ENCODE results near the gene SEC16A.

Gene SEC16A

GRCh38 chr9:136404801-136405136, 78.1 kb downstream of the SEC16A start:
- Histone ChIP-seq H3K4me2 (ENCODE audit: low read depth, low read length) (peak overlapping the region; percentile 47), H4K20me1 (ENCODE audit: insufficient read depth, low read length) (no peaks in the 10 kb centered on the region), H3K27ac (ENCODE audit: low read length) (peak overlapping the region; percentile 43; the same call in 1 of the 2 replicates), H3K9me3 (replicated peaks; ENCODE audit: insufficient read depth, low read length) (no peaks in the 10 kb centered on the region), H3K9me2 (replicated peaks; ENCODE audit: insufficient read depth, low read length) (no peaks in the 10 kb centered on the region), H3K4me1 (ENCODE audit: low read length) (peaks cover 32% of the 10 kb centered on the region), H3K79me2 (ENCODE audit: low read length) (peaks cover 19% of the 10 kb centered on the region), H3K4me3 (ENCODE audit: low read length) (no peak overlapping the region), H2AFZ (ENCODE audit: low read length) (no peak overlapping the region), H3F3A (ENCODE audit: insufficient read depth, low read length) (0 out of 2 replicates have a peak, but pooled peaks cover 4% of the 10 kb centered on the region), H3K9ac (ENCODE audit: low read length) (no peak overlapping the region; the same call in 1 of the 2 replicates), H3K36me3 (replicated peaks; ENCODE audit: insufficient read depth, low read length) (no peaks in the 10 kb centered on the region), H3K27me3 (replicated peaks; ENCODE audit: insufficient read depth, low read length) (no peaks in the 10 kb centered on the region)
- TF ChIP-seq EZH2phosphoT487 (IDR thresholded peaks at IDR 0.05; ENCODE audit: low read length) (no peak), EZH2 (optimal IDR thresholded peaks at IDR 0.05; ENCODE audit: low read depth, low read length) (no peak)
- TF ChIP-seq, protein P1, sequence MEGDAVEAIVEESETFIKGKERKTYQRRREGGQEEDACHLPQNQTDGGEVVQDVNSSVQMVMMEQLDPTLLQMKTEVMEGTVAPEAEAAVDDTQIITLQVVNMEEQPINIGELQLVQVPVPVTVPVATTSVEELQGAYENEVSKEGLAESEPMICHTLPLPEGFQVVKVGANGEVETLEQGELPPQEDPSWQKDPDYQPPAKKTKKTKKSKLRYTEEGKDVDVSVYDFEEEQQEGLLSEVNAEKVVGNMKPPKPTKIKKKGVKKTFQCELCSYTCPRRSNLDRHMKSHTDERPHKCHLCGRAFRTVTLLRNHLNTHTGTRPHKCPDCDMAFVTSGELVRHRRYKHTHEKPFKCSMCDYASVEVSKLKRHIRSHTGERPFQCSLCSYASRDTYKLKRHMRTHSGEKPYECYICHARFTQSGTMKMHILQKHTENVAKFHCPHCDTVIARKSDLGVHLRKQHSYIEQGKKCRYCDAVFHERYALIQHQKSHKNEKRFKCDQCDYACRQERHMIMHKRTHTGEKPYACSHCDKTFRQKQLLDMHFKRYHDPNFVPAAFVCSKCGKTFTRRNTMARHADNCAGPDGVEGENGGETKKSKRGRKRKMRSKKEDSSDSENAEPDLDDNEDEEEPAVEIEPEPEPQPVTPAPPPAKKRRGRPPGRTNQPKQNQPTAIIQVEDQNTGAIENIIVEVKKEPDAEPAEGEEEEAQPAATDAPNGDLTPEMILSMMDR (IDR thresholded peaks at IDR 0.05; ENCODE audit: low read length), result no peak
- DNase-seq, result no peak

GRCh38 chr9:136403915-136404800, 78.7 kb downstream of the SEC16A start:
- Histone ChIP-seq H3K4me2 (ENCODE audit: low read depth, low read length) (peak overlapping the region; percentile 47), H3K9ac (ENCODE audit: low read length) (no peak overlapping the region; the same call in 1 of the 2 replicates), H3K9me2 (replicated peaks; ENCODE audit: insufficient read depth, low read length) (no peaks in the 10 kb centered on the region), H2AFZ (ENCODE audit: low read length) (no peak overlapping the region), H4K20me1 (ENCODE audit: insufficient read depth, low read length) (no peaks in the 10 kb centered on the region), H3K79me2 (ENCODE audit: low read length) (peaks cover 20% of the 10 kb centered on the region), H3K9me3 (replicated peaks; ENCODE audit: insufficient read depth, low read length) (no peaks in the 10 kb centered on the region), H3K27ac (ENCODE audit: low read length) (peak overlapping the region; percentile 43; the same call in 1 of the 2 replicates), H3K36me3 (replicated peaks; ENCODE audit: insufficient read depth, low read length) (no peaks in the 10 kb centered on the region), H3F3A (ENCODE audit: insufficient read depth, low read length) (0 out of 2 replicates have a peak, but pooled peaks cover 4% of the 10 kb centered on the region), H3K4me3 (ENCODE audit: low read length) (no peak overlapping the region), H3K27me3 (replicated peaks; ENCODE audit: insufficient read depth, low read length) (no peaks in the 10 kb centered on the region), H3K4me1 (ENCODE audit: low read length) (peaks cover 27% of the 10 kb centered on the region)
- DNase-seq, result no peak
- TF ChIP-seq EZH2phosphoT487 (IDR thresholded peaks at IDR 0.05; ENCODE audit: low read length), result no peak
- TF ChIP-seq, protein P1 (IDR thresholded peaks at IDR 0.05; ENCODE audit: low read length), result no peak
- TF ChIP-seq EZH2 (optimal IDR thresholded peaks at IDR 0.05; ENCODE audit: low read depth, low read length), result no peak

GRCh38 chr9:136403538-136403914, 79.3 kb downstream of the SEC16A start:
- Histone ChIP-seq H2AFZ (ENCODE audit: low read length) (no peak overlapping the region), H3K9me2 (replicated peaks; ENCODE audit: insufficient read depth, low read length) (no peaks in the 10 kb centered on the region), H4K20me1 (ENCODE audit: insufficient read depth, low read length) (no peaks in the 10 kb centered on the region), H3K9me3 (replicated peaks; ENCODE audit: insufficient read depth, low read length) (no peaks in the 10 kb centered on the region), H3F3A (ENCODE audit: insufficient read depth, low read length) (0 out of 2 replicates have a peak, but pooled peaks cover 4% of the 10 kb centered on the region), H3K27ac (ENCODE audit: low read length) (no peak overlapping the region), H3K36me3 (replicated peaks; ENCODE audit: insufficient read depth, low read length) (no peaks in the 10 kb centered on the region), H3K79me2 (ENCODE audit: low read length) (peaks cover 21% of the 10 kb centered on the region), H3K4me2 (ENCODE audit: low read depth, low read length) (no peak overlapping the region), H3K27me3 (replicated peaks; ENCODE audit: insufficient read depth, low read length) (no peaks in the 10 kb centered on the region), H3K4me3 (ENCODE audit: low read length) (no peak overlapping the region), H3K9ac (ENCODE audit: low read length) (no peak overlapping the region), H3K4me1 (ENCODE audit: low read length) (peaks cover 32% of the 10 kb centered on the region)
- TF ChIP-seq EZH2 (optimal IDR thresholded peaks at IDR 0.05; ENCODE audit: low read depth, low read length) (no peak), EZH2phosphoT487 (IDR thresholded peaks at IDR 0.05; ENCODE audit: low read length) (no peak)
- TF ChIP-seq, protein P1 (IDR thresholded peaks at IDR 0.05; ENCODE audit: low read length), result no peak
- DNase-seq, result no peak
